Erythroblast (primary cell): ENCODE results near the gene DHRS7B.
"Not testable (repeated sequence)": the region's sequence is repeated elsewhere in the genome, so short reads cannot be mapped to it uniquely, and the experiment has no call there.

Experiments used
- GATA1 ChIP-seq: IDR thresholded peaks from 2 replicates; pipeline ENCODE4 v1.6.1; 2011; ENCODE audit warnings: low read depth, mild to moderate bottlenecking, control low read depth, low read length, moderate library complexity
- POLR2A ChIP-seq: IDR thresholded peaks from 2 replicates; pipeline ENCODE4 v1.6.1; 2011; ENCODE audit warnings: mild to moderate bottlenecking, low read length

DNA sequence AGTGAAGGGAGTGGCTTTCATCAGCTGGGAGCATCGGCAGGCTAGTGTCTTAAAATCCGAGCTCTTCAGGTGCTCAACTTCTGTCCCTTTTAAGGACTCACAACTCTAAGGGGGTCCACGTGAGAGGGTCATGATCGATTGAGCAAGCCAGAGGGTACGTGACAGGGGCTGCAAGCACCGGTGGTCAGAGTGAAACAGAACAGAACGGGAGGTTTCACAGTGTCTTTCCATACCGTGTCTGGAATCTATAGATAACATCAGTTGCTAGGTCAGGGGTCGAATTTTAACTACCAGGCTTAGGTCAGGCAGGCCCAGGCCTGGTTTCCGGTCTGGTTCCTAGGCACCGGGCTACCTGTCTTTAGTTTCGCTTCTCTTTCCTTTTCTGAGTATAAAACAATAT, 15.3 kb downstream of the DHRS7B start:
- not testable (repeated sequence) for TF ChIP-seq POLR2A, GATA1
